Activated T-helper 1 cell treated with Interleukin-2 at 50 U/mL for 16 hours (primary cell): ENCODE data around the gene BLOC1S1.

Source experiments
- DNase-seq: peaks from one replicate; pipeline ENCODE4 v3.0.0-alpha.2; 2020; ENCODE audit warnings: low read depth

BLOC1S1 gene

DNA sequence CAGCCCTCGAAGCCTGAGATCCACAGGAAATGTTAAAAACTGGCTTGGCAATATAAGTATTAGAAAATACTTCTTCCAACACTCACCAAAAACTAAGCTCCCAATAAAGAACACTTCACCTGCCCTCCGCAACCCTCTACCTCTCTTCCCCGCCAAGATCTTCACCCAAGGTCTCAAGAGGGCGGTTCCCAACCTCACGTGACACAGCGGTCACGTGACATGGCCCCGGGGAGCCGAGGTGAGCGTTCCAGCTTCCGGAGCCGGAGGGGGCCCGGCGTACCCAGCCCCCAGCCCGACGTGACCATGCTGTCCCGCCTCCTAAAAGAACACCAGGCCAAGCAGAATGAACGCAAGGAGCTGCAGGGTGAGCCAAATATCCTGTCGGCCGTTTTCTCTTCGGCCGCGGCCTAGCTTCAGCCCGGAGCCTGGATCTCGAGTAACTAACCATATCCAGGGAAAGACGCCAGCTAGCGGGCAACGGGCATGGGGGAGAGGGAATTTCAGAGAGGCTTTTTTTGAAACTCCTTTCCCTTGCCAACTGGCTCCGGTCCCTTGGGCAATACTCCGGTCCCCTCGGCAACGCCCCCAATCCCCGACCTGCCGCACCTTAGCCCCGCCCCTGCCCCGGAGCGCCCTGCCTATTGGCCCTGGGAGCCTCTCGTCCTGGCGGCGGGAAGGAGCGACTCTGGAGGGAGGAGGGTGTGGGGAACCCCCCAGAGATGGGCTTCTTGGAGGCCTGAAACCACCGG, at the start of gene BLOC1S1:
BLOC1S1 (plus strand) TSS at position 214 of the 749 bp plus-strand sequence; CDS start at position 220, 6 bp downstream.
- DNase-seq = peak; percentile 86

DNA sequence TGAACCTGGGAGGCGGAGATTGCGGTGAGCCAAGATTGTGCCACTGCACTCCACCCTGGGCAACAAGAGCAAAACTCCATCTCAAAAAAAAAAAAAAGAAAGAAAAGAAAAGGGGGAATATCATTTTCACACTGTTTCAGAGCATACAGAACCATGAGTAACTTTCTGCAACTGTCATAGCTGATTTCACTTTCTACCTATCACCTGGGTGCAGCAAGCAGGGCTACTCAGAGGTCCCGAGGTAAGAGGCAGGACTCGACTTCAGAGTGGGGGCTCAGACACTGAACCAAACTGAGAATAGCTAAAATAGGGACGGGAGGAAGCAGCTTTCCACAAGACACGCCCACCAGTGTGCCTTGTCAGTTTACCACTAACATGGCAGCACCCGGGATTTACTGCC, 49.3 kb upstream of the BLOC1S1 start:
- DNase-seq = no peak

- DNase-seq = no peak
These were observed 45.6 kb upstream of the BLOC1S1 start for GRCh38 chr12:55670276-55670675.

DNA sequence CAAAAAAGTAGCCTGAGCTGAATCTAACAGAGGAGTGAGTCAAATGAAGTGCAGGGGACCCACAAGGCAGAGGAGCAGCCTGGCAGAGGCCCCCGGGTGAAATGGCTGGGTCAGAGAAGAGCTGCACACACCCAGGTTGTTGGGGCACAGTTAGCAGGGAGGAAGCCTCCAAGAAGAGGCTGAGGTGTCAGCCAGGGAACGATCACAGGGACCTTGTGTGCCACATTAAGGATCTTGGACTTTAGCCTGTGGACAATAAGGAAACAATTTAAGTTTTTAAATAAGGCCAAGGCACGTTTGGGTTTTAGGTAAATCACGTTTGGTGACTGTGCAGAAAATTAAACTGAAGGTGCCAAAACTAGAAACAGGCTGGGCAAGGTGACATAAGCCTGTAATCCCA, 44.1 kb upstream of the BLOC1S1 start:
- no peak for DNase-seq

DNA sequence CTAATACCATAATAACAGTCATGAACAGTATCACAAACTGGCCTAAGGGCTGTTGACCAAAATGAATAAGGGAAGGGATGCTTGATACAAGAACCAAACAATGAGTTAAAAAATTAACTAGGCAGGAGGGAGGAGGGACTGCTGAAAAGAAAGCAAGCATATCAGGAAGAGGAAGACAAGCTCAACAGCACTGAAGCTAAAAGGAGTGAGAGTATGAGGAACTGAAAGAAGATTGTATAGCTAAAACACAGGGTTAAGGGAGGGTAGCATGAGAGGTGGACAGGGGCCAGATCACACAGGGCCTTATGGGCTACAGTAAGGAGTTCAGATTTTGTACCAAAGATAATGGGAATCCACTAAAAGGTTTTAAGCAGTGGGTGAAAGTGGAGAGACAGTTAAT, 42.2 kb upstream of the BLOC1S1 start:
- no peak for DNase-seq

GRCh38 chr12:55675666-55676065, 40.2 kb upstream of the BLOC1S1 start:
- DNase-seq = no peak

DNA sequence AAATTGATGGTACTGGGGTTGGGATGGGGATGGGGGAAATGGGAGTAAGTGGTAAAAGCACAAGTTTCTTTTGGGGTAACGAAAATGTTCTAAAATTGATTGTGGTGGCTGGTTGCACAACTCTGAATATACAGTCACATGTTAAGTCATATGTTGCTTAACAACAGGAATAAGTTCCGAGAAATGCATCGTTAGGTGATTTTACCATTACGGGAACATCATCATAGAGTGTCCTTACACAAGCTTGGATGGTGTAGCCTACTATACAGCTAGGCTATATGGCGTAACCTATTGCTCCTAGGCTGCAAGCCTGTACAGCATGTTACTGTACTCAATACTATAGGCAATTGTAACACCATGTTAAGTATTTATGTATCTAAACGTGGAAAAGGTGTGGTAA, 39.1 kb upstream of the BLOC1S1 start:
- DNase-seq = no peak

- no peak for DNase-seq
These were observed 36.2 kb upstream of the BLOC1S1 start for GRCh38 chr12:55679691-55680090.

GRCh38 chr12:55681142-55682077, 34.4 kb upstream of the BLOC1S1 start:
- no peak for DNase-seq

- no peak for DNase-seq
These were observed 33.6 kb upstream of the BLOC1S1 start for GRCh38 chr12:55682087-55682796.

DNA sequence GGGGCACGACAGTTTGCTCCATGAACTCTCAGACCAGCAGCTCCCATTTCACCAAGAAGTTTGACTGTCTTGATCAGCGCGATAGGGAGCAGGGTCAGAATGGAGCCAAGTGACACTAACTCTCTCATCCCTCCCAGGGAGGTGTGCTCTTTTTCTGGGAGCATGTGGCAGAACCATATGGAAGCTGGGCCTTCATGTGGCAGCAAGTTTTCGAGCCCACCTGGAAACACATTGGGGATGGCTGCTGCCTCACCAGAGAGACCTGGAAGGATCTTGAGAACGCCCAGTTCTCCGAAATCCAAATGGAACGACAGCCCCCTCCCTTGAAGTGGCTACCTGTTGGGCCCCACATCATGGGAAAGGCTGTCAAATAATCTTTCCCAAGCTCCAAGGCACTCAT, 32.2 kb upstream of the BLOC1S1 start:
- no peak for DNase-seq

DNA sequence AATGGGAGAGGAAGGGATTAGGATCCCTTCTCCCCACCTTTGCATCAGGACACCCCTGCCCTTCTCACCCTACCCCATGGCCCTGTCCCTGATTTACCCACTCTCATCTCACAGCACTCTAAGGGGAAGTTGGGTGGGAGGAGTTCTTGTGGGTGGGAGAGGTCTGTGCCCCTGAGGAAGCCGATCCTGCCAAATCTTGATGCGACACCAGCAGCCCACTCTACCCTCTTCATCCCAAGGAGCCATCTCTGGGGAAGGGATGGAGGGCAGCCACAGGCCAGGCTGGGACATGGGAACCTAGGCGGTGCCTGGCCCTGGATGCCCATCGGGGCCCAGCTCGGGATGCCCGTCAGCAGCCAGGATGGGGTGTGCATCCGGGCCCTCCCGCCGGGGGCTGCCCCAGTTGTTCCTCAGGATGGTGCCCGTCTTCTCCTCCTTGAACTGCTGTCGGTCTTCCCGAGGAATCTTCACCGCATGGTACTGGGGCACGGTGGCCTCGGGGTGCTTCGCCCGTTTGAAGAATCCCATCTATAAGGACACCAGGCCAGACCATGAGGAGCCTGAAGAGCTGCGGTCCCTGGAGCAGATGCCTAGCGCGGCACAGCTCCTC, 31.0 kb upstream of the BLOC1S1 start:
- DNase-seq = no peak

- no peak for DNase-seq
These were observed 30.2 kb upstream of the BLOC1S1 start for GRCh38 chr12:55685671-55686070.

DNA sequence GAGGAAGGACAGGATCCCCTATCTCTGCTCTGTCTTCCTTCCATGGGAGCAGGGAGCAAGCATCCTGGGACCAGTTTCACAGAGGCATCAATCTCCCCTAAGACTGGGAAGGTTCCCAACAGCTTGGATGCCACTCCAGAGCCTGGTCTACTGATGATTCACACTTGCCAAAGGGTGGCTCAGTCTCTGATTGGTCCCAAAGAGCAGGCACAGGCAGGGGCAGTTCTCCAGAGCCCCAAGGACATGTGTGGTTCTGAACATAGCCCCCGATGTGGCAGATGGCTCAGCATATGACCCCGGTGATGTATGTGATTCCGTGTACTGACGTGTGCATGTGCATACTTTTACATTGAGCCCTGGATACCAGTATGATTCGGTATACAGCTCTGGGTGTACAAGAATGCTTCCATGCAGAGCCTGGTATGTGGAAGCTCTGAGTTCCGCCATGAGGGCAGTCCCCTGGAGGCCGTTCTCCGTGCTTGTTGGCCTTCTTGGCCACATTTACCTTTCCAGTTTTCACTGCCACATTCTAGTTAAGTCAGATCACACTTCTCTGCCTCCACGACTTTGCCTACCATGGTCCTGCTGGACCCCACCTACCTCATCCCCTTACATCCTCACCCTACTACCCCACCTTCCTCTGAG, 29.4 kb upstream of the BLOC1S1 start:
- no peak for DNase-seq

- DNase-seq = no peak
These were observed 28.1 kb upstream of the BLOC1S1 start for GRCh38 chr12:55687746-55688145.

DNA sequence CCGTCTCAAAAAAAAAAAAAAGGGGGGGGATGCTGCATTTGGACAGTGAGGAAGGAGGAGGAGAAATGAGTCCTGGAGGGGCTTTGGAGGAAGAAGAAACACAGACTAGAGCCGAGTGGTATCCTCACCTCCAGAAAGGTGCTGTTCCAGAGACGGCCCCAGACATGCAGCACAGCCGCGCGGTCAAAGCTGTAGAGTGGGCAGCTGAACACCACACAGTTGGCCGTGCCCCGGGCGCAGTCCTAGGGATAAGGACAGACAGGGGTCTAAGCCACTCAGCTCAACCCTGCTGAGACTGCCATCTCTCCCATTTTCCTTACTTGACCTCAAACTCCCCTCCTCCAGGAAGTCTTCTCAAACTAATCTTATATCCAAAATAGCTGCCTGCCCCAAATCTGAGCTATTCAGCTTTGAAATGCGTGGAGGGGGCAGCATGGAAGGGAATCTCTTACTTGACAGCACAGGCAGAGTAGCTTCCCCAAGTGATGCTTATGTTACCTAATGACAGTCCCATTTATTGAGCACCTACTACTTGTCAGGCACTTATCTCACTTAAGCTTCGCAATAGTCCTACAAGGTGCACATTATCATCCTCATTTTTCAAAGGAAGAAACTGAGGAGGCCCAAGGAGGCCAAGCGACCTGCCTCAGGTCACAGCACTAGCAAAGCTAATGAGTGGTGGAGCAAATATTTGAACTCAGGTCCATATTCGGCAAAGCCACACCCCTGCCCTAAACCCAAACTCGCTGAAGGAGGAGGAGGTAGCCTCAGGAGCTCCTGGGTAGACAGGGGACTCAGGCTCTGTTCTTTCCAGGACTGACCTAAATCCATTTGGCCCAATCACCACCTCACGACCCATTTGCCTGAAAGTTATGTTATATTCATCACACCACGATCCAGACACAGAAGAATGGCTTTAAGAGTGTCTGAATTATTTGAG, 26.9 kb upstream of the BLOC1S1 start:
- no peak for DNase-seq

DNA sequence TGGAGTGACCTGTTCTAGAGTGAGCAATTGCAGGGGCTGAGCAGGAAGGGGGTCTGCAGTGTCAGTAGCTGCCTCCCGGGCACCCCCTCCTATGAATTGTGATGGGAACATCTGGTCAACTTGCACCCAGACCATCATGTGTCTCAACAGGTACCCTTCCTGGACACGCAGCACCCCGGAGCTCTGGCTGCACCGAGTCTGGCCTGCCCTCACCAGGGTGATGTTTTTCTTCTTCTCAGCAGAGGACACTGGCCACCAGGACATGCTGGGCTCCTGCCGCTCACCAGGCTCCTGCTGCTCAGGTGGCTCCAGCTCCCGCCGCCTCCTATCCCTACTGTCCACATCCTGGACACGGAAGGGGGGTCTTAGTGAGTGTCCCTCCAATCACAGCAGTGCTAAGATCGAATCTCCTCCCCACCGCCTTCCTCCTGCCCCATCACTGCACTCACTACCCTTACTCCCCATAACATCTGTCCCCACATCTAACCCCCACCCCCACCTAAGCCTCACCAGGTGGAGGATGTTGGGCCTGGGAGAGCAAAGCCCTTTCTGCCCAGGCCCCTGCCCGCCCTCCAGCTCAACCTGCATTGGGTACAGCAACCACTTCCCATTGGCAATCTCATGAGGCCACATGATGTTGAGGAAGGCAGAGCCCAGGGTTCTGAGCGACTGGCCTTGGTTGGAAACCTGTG, 23.1 kb upstream of the BLOC1S1 start:
- no peak for DNase-seq

DNA sequence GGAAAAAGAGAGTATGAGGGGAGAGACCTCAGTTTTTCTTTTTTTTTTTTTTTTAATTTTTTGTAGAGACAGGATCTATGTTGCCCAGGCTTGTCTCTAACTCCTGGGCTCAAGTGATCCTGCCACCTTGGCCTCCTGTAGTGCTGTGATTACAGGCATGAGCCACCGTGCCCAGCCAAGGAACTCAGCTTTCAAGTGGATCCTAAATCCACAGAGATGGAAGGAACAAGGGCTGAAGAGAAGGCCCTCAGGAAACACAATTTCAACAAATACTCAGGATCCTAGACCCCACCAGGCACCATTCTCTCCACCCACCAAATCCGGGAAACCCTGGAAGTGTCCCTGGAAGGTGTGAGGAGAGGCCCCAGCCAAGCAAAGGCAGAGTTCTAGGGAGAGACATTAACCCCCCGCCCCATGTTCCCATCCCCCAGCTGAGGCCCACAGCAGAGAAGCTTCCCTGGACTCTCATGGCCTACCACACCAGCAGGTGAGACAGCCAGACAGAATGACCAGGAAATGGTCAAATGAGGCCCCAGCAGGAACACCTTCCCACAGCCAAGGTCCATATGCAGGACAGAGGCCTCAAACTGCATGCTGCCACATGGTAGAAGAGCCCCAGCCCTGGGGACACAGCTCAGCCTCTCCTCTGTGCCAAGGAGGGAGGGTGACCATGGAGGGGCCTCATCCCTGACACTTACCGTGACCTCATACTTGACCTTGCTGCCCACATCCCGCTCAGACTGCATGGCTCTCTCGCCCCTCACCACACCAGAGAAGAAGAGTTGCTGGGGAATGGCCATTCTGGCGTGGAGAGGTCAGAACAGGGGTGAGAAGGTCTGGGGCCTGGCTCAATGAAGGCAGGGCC, 22.3 kb upstream of the BLOC1S1 start:
- DNase-seq = no peak

GRCh38 chr12:55694188-55694515, 21.7 kb upstream of the BLOC1S1 start:
- DNase-seq = no peak
